HEK293T (cell line): ENCODE data around the gene SPATS2L.

ENCODE experiments used
- CTCF ChIA-PET: fragments of 350-600 bp; formaldehyde crosslinking; extraction: SDS; loops from one replicate; lab custom pipeline; 2021; ENCODE audit warnings: antibody characterized with exemption, inconsistent platforms; lab: Yijun Ruan, JAX
- POLR2A ChIA-PET: fragments of 350-600 bp; formaldehyde crosslinking; extraction: SDS; loops from one replicate; lab custom pipeline; 2020; ENCODE audit warnings: antibody characterized with exemption, inconsistent platforms; lab: Yijun Ruan, JAX
- DNase-seq: peaks from one replicate; pipeline ENCODE4 v3.0.0; 2012; ENCODE audit warnings: mixed read lengths; ENCODE audit errors: extremely low spot score
- ARNT ChIP-seq: fragments of 450-650 bp; IDR thresholded peaks from 2 replicates; pipeline ENCODE4 v1.6.1; 2017; ENCODE audit warnings: mild to moderate bottlenecking
- BHLHE40 ChIP-seq: fragments of 450-650 bp; IDR thresholded peaks from 2 replicates; pipeline ENCODE4 v1.6.1; 2016; ENCODE audit warnings: mild to moderate bottlenecking, moderate library complexity, borderline replicate concordance
- CTBP1 ChIP-seq: fragments of 450-650 bp; IDR thresholded peaks from 2 replicates; pipeline ENCODE4 v1.6.1; 2016; ENCODE audit warnings: borderline replicate concordance
- ELF4 ChIP-seq: fragments of 450-650 bp; IDR thresholded peaks from 2 replicates; pipeline ENCODE4 v1.6.1; 2017; ENCODE audit warnings: antibody characterized with exemption
- FOXA1 ChIP-seq: fragments of 450-650 bp; IDR thresholded peaks from 2 replicates; pipeline ENCODE4 v1.6.1; 2016; ENCODE audit warnings: mild to moderate bottlenecking
- FOXK2 ChIP-seq: fragments of 450-650 bp; IDR thresholded peaks from 2 replicates; pipeline ENCODE4 v1.6.1; 2016; ENCODE audit warnings: mild to moderate bottlenecking
- FOXM1 ChIP-seq: fragments of 450-650 bp; IDR thresholded peaks from 2 replicates; pipeline ENCODE4 v1.6.1; 2017; ENCODE audit warnings: mild to moderate bottlenecking, borderline replicate concordance
- HDGF ChIP-seq: fragments of 450-650 bp; IDR thresholded peaks from 2 replicates; pipeline ENCODE4 v1.6.1; 2017; ENCODE audit warnings: antibody characterized with exemption, borderline replicate concordance
- L3MBTL2 ChIP-seq: fragments of 450-650 bp; conservative IDR thresholded peaks from 2 replicates; pipeline ENCODE4 v1.6.1; 2016; ENCODE audit warnings: mild to moderate bottlenecking
- LEF1 ChIP-seq: fragments of 450-650 bp; IDR thresholded peaks from 2 replicates; pipeline ENCODE4 v1.6.1; 2017; ENCODE audit warnings: mild to moderate bottlenecking, borderline replicate concordance
- NFRKB ChIP-seq: fragments of 450-650 bp; IDR thresholded peaks from 2 replicates; pipeline ENCODE4 v1.6.1; 2016; ENCODE audit warnings: mild to moderate bottlenecking, moderate library complexity
- PKNOX1 ChIP-seq: fragments of 450-650 bp; IDR thresholded peaks from 2 replicates; pipeline ENCODE4 v1.6.1; 2016
- SP1 ChIP-seq: fragments of 450-650 bp; IDR thresholded peaks from 2 replicates; pipeline ENCODE4 v1.6.1; 2017
- SUZ12 ChIP-seq: fragments of 450-650 bp; IDR thresholded peaks from 2 replicates; pipeline ENCODE4 v1.6.1; 2016; ENCODE audit warnings: mild to moderate bottlenecking
- TARDBP ChIP-seq: fragments of 450-650 bp; IDR thresholded peaks from 2 replicates; pipeline ENCODE4 v1.6.1; 2016
- ZNF384 ChIP-seq: fragments of 450-650 bp; IDR thresholded peaks from 2 replicates; pipeline ENCODE4 v1.6.1; 2016

The SPATS2L gene

DNA sequence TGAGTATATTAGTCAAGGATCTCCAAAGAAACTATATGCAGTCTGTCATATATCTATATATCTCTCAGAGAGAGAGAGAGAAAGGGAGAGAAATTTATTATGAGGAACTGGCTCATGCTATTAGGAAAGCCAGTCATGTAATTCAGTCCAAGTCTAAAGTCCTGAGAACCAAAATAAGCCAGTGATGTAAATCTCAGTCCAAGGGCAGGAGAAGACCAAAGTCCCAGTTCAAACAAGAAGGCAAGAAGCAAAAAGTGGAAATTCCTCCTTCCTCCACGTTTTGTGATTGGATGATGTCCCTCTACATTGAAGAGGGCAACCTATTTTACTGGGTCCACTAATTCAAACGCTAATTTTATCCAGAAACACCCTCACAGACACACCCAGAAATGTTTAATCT is 34.2 kb upstream of the SPATS2L start:
- POLR2A ChIA-PET, result no interaction called here
- CTCF ChIA-PET, result no interaction called here
- TF ChIP-seq CTBP1 (no peak), SUZ12 (no peak), PKNOX1 (no peak), FOXA1 (no peak), FOXK2 (no peak), NFRKB (no peak), ELF4 (no peak), TARDBP (no peak), BHLHE40 (no peak), ZNF384 (no peak)
- no peak for DNase-seq

GRCh38 chr2:200274116-200275075 is 32.1 kb upstream of the SPATS2L start:
- TF ChIP-seq L3MBTL2 (no peak), FOXK2 (no peak), SUZ12 (no peak), NFRKB (no peak), FOXA1 (no peak), PKNOX1 (no peak), TARDBP (no peak), LEF1 (no peak), CTBP1 (no peak), FOXM1 (no peak), ELF4 (no peak), SP1 (no peak), ZNF384 (no peak)
- ChIA-PET CTCF (interaction anchor here (0.6 to 0.8 kb wide), 2 partner anchors 220 to 289 kb away, joined by 4 read pairs; no protein-coding TSS in a partner anchor), POLR2A (no interaction called here)
- no peak for DNase-seq

GRCh38 chr2:200275295-200276013 is 31.0 kb upstream of the SPATS2L start:
- TF ChIP-seq ELF4 (no peak), SP1 (no peak), HDGF (no peak), PKNOX1 (no peak), L3MBTL2 (no peak), FOXA1 (no peak), BHLHE40 (no peak), TARDBP (no peak)
- no peak for DNase-seq
- POLR2A ChIA-PET, result no interaction called here
- CTCF ChIA-PET, result no interaction called here

DNA sequence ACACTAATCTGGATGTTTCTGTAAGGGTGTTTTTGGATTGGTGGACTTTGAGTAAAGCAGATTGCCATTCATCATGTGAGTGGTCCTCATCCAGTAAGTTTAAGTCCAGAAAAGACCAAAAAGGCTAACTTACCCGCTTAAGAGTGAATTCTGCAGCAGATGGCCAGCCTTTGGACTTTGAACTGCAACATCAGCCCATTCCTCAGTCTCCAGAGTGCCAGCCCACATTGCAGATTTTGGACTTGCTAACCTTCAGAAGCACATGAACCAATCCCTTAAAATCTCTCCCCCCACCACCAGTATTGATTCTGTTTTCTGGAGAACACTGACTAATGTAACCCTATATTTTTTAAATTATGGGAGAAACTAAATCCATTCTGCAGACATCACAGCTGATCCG is 30.0 kb upstream of the SPATS2L start:
- TF ChIP-seq L3MBTL2 (no peak), FOXA1 (no peak), ARNT (no peak), LEF1 (no peak), BHLHE40 (no peak), ELF4 (no peak), CTBP1 (no peak), TARDBP (no peak), FOXM1 (no peak), NFRKB (no peak), ZNF384 (no peak), HDGF (no peak), SP1 (no peak), FOXK2 (no peak), PKNOX1 (no peak), SUZ12 (no peak)
- DNase-seq, result no peak
- CTCF ChIA-PET, result no interaction called here
- POLR2A ChIA-PET, result no interaction called here

DNA sequence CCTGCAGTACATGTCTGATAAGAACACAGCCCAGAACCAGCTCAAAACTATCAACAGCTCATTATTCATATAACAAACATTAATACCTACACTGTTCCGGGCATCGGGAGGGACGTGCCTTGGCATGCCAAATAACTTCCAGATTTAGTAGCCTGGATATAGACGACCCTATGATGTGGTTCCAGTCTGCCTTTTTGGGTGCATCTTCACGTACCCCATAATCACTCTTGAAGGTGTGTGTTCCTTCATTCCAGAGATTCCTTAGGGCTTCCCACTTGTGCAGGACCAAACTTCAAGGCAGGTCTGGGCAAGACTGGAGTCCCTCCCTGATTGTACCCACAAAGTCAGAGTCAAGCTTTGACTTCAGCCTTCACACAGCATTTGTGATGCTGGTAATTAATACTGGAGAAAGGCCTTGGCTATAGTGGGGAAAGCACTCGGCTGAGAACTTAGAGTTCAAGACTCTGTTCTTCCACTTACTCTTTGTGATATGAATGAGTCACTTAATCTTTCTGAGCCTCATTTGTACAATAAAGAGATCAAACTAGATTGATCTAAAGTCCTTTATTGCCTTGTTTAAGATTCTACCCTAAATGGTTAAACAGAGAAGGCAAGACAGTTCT is 27.7 kb upstream of the SPATS2L start:
- ChIA-PET CTCF (no interaction called here), POLR2A (no interaction called here)
- DNase-seq, result no peak
- TF ChIP-seq HDGF (no peak), ARNT (no peak), ZNF384 (no peak), FOXA1 (no peak), CTBP1 (no peak), SP1 (no peak), PKNOX1 (no peak)
